ENCODE data around the gene NPLOC4. TPM values are rescaled to one million over a fixed set of nuclear protein-coding genes. Genes with fewer than 3 reads are reported as not detected.

NPLOC4 gene
- total and polyA plus RNA-seq, 9 of the 15 experiments (the other 6 are each of a cell fraction or from before 2014, with no cell fraction given), result 1.5 to 116 (median 64.5) TPM

DNA sequence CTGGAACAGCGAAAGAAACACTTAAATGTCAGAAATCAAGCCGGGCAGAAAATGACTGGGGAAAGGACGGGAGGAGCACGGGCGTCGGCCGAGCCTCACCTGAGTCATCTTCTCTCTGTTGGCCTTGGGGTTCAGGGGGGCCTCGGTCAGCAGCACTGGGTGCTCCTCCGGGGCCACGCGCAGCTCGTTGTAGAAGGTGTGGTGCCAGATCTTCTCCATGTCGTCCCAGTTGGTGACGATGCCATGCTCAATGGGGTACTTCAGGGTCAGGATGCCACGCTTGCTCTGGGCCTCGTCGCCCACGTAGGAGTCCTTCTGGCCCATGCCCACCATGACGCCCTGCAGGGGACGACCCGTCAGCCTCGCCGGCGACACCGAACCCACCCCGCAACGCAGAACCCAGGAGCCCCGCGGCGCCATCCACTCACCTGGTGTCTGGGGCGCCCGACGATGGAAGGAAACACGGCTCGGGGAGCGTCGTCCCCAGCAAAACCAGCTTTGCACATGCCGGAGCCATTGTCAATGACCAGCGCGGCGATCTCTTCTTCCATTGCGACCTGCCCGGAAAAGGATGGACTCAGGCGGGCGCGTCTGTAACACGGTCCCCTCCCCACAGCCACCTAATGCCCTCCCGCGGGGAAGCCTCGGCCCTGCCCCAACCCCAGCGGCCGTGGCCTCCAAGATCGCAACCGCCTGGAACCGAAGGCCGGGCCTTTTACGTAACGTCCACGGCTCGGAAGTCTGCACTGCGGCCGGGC lies 124.9 kb downstream of the NPLOC4 start (continued):
- TF ChIP-seq ETV1 (tag; conservative IDR thresholded peaks at IDR 0.05; ENCODE audit: low read depth) (no peak), ZBED1 (IDR thresholded peaks at IDR 0.05) (no peak), GATAD2A (IDR thresholded peaks at IDR 0.05) (no peak), DMBX1 (CRISPR knock-in tag; IDR thresholded peaks at IDR 0.05; ENCODE audit: borderline replicate concordance) (no peak), HCFC1 (IDR thresholded peaks at IDR 0.05; ENCODE audit: low read depth, low read length) (no peak)
- TF ChIP-seq, protein P1, sequence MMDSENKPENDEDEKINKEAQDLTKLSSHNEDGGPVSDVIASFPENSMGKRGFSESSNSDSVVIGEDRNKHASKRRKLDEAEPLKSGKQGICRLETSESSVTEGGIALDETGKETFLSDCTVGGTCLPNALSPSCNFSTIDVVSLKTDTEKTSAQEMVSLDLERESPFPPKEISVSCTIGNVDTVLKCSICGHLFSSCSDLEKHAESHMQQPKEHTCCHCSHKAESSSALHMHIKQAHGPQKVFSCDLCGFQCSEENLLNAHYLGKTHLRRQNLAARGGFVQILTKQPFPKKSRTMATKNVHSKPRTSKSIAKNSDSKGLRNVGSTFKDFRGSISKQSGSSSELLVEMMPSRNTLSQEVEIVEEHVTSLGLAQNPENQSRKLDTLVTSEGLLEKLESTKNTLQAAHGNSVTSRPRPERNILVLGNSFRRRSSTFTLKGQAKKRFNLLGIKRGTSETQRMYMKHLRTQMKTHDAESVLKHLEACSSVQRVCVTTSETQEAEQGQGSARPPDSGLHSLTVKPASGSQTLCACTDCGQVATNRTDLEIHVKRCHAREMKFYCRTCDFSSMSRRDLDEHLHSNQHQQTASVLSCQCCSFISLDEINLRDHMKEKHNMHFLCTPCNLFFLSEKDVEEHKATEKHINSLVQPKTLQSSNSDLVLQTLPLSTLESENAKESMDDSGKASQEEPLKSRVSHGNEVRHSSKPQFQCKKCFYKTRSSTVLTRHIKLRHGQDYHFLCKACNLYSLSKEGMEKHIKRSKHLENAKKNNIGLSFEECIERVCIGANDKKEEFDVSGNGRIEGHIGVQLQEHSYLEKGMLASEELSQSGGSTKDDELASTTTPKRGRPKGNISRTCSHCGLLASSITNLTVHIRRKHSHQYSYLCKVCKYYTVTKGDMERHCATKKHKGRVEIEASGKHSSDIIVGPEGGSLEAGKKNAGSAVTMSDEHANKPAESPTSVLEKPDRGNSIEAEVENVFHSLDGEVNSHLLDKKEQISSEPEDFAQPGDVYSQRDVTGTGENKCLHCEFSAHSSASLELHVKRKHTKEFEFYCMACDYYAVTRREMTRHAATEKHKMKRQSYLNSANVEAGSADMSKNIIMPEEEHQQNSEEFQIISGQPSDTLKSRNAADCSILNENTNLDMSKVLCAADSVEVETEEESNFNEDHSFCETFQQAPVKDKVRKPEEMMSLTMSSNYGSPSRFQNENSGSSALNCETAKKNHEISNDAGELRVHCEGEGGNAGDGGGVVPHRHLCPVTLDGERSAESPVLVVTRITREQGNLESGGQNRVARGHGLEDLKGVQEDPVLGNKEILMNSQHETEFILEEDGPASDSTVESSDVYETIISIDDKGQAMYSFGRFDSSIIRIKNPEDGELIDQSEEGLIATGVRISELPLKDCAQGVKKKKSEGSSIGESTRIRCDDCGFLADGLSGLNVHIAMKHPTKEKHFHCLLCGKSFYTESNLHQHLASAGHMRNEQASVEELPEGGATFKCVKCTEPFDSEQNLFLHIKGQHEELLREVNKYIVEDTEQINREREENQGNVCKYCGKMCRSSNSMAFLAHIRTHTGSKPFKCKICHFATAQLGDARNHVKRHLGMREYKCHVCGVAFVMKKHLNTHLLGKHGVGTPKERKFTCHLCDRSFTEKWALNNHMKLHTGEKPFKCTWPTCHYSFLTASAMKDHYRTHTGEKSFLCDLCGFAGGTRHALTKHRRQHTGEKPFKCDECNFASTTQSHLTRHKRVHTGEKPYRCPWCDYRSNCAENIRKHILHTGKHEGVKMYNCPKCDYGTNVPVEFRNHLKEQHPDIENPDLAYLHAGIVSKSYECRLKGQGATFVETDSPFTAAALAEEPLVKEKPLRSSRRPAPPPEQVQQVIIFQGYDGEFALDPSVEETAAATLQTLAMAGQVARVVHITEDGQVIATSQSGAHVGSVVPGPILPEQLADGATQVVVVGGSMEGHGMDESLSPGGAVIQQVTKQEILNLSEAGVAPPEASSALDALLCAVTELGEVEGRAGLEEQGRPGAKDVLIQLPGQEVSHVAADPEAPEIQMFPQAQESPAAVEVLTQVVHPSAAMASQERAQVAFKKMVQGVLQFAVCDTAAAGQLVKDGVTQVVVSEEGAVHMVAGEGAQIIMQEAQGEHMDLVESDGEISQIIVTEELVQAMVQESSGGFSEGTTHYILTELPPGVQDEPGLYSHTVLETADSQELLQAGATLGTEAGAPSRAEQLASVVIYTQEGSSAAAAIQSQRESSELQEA (IDR thresholded peaks at IDR 0.05; ENCODE audit: low read depth), result no peak
- TF ChIP-seq, protein P2, sequence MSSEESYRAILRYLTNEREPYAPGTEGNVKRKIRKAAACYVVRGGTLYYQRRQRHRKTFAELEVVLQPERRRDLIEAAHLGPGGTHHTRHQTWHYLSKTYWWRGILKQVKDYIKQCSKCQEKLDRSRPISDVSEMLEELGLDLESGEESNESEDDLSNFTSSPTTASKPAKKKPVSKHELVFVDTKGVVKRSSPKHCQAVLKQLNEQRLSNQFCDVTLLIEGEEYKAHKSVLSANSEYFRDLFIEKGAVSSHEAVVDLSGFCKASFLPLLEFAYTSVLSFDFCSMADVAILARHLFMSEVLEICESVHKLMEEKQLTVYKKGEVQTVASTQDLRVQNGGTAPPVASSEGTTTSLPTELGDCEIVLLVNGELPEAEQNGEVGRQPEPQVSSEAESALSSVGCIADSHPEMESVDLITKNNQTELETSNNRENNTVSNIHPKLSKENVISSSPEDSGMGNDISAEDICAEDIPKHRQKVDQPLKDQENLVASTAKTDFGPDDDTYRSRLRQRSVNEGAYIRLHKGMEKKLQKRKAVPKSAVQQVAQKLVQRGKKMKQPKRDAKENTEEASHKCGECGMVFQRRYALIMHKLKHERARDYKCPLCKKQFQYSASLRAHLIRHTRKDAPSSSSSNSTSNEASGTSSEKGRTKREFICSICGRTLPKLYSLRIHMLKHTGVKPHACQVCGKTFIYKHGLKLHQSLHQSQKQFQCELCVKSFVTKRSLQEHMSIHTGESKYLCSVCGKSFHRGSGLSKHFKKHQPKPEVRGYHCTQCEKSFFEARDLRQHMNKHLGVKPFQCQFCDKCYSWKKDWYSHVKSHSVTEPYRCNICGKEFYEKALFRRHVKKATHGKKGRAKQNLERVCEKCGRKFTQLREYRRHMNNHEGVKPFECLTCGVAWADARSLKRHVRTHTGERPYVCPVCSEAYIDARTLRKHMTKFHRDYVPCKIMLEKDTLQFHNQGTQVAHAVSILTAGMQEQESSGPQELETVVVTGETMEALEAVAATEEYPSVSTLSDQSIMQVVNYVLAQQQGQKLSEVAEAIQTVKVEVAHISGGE (CRISPR knock-in tag; IDR thresholded peaks at IDR 0.05), result peak in 1 of 3 experiments; percentile 11; a peak in 1 of 6 replicates
- TF ChIP-seq, protein P3, sequence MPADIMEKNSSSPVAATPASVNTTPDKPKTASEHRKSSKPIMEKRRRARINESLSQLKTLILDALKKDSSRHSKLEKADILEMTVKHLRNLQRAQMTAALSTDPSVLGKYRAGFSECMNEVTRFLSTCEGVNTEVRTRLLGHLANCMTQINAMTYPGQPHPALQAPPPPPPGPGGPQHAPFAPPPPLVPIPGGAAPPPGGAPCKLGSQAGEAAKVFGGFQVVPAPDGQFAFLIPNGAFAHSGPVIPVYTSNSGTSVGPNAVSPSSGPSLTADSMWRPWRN (IDR thresholded peaks at IDR 0.05; ENCODE audit: low read depth), result no peak
- TF ChIP-seq, protein P4, sequence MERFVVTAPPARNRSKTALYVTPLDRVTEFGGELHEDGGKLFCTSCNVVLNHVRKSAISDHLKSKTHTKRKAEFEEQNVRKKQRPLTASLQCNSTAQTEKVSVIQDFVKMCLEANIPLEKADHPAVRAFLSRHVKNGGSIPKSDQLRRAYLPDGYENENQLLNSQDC (CRISPR knock-in tag; IDR thresholded peaks at IDR 0.05), result no peak
- TF ChIP-seq, protein P5, sequence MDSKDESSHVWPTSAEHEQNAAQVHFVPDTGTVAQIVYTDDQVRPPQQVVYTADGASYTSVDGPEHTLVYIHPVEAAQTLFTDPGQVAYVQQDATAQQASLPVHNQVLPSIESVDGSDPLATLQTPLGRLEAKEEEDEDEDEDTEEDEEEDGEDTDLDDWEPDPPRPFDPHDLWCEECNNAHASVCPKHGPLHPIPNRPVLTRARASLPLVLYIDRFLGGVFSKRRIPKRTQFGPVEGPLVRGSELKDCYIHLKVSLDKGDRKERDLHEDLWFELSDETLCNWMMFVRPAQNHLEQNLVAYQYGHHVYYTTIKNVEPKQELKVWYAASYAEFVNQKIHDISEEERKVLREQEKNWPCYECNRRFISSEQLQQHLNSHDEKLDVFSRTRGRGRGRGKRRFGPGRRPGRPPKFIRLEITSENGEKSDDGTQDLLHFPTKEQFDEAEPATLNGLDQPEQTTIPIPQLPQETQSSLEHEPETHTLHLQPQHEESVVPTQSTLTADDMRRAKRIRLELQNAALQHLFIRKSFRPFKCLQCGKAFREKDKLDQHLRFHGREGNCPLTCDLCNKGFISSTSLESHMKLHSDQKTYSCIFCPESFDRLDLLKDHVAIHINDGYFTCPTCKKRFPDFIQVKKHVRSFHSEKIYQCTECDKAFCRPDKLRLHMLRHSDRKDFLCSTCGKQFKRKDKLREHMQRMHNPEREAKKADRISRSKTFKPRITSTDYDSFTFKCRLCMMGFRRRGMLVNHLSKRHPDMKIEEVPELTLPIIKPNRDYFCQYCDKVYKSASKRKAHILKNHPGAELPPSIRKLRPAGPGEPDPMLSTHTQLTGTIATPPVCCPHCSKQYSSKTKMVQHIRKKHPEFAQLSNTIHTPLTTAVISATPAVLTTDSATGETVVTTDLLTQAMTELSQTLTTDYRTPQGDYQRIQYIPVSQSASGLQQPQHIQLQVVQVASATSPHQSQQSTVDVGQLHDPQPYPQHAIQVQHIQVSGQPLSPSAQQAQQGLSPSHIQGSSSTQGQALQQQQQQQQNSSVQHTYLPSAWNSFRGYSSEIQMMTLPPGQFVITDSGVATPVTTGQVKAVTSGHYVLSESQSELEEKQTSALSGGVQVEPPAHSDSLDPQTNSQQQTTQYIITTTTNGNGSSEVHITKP (IDR thresholded peaks at IDR 0.05; ENCODE audit: partially characterized antibody), result no peak

Measured in K562 (cell line).